Ovary (tissue), 9 donors: ENCODE data around the gene THRB. TPM values are rescaled to one million over a fixed set of nuclear protein-coding genes. Genes with fewer than 3 reads are reported as not detected.

Experiments
- DNase-seq, 5 donors: peaks; one replicate each; pipeline ENCODE4 v3.0.0-alpha.2; 2019 to 2020
- H3K27ac ChIP-seq, 2 donors: fragments of 200-600 bp; one replicate each; pipeline versions ENCODE4 v1.5.1 to v1.8.0; 2019 to 2022
- H3K27me3 ChIP-seq: fragments of 200-600 bp; one replicate; pipeline ENCODE4 v1.8.0; 2022
- H3K36me3 ChIP-seq: fragments of 200-600 bp; sonication (generic); one replicate; pipeline ENCODE4 v1.5.1; 2019
- H3K4me1 ChIP-seq: one replicate; pipeline ENCODE4 v1.8.1; 2013; ENCODE audit warnings: mild to moderate bottlenecking, moderate library complexity; ENCODE audit not compliant: insufficient read depth
- H3K4me3 ChIP-seq: fragments of 200-600 bp; sonication (generic); one replicate; pipeline ENCODE4 v1.5.1; 2017
- H3K9me3 ChIP-seq, 2 donors: fragments of 200-600 bp in 1 of 2; sonication (generic) in 1 of 2; one replicate each; pipeline versions ENCODE4 v1.5.1 to v1.8.1; 2013 to 2019; ENCODE audit warnings: mild to moderate bottlenecking in 1 of 2, moderate library complexity in 1 of 2
- CTCF ChIP-seq, 3 donors: fragments of 450-650 bp in 2 of 3; fragments of 200-600 bp in 1 of 3; IDR thresholded peaks; one replicate each; pipeline versions ENCODE4 v1.5.1 to v1.8.0; 2016 to 2022; ENCODE audit warnings: antibody characterized with exemption in 3 of 3, mild to moderate bottlenecking in 1 of 3
- EP300 ChIP-seq: sonication (generic); formaldehyde crosslinking; IDR thresholded peaks from one replicate; pipeline ENCODE4 v1.6.1; 2017; ENCODE audit warnings: antibody characterized with exemption
- POLR2A ChIP-seq: fragments of 450-650 bp; IDR thresholded peaks from one replicate; pipeline ENCODE4 v1.6.1; 2017; ENCODE audit warnings: antibody characterized with exemption, mild to moderate bottlenecking, moderate library complexity
- WGBS, 3 donors: extraction: QIAGEN DNeasy Blood & Tissue Kit in 1 of 3; methylation state at CpG; one replicate each; pipeline versions ENCODE4 v1.1.5 to v1.1.7; 2013 to 2017; 5-methylcytosine and 5-hydroxymethylcytosine counted together
- intact Hi-C, 4 donors: fragments of 100-400 bp; cut with DNase I; formaldehyde crosslinking; loops; one replicate each; pipeline versions ENCODE4 v1.11.0 to v1.15.1; 2022 to 2023
- polyA plus RNA-seq, 2 donors: library from polyadenylated mRNA; stranded (reverse); fragments of 200-250 nt in 1 of 2; fragments of 350-450 nt in 1 of 2; fragmentation: Illumina TruSeq in 1 of 2; extraction: RNeasy Lipid Tissue Mini Kit (QIAGEN cat#74804) in 1 of 2; gene quantifications; one replicate each; pipeline ENCODE4 v1.2.3, GENCODE V29; 2013 to 2014
- total RNA-seq, 7 donors: library from RNA; depleted of rRNA in 2 of 7; stranded (reverse); fragments of >200 nt in 2 of 7; fragmentation: NEBNext Ultra II Directional in 3 of 7; extraction: Animal tissue kit (Norgen Biotek cat#: 25700) in 3 of 7; gene quantifications; one replicate each; pipeline versions ENCODE4 v1.1.0 to v1.2.4, GENCODE V29; 2016 to 2023
- donor health status: DM: no; HTN: no; CAD: no; lungs with moderate emphysema.
- donor health status: DM: no; HTN: no; CAD: no.
- donor health status: Bipolar disorder and iron deficiency.
- donor health status: DM: yes; HTN: yes; CAD: no.
- donor health status: DM: no; HTN: no; CAD: no.
- donor health status: DM: yes; HTN: yes; CAD: no.

The THRB gene
- total and polyA plus RNA-seq, 9 donors: 0.91 to 6.5 (median 3.2) TPM

DNA sequence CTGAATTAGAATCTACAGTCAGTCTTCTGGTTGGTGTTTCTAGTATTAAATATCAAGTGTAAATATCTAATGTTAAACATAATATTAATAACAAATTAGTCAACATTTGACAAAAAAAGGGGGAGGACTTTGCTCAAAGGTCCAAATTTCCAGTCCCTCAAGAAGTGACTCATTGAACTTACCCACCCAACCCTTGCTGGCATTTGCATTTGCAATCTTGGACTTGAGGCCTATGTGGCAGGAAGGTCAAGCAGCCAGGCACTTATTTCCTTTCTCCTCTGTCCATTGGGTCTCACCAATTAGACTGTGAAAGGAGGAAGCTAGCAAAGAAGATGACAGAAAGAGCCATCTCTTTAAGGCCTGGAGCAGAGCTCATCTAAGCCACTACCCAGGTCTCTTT lies 174.0 kb downstream of the THRB start:
- H3K4me3 ChIP-seq: no peak overlapping the region
- no peaks in the 10 kb centered on the region for H3K27me3 ChIP-seq
- no peaks in the 10 kb centered on the region for H3K9me3 ChIP-seq
- TF ChIP-seq CTCF (IDR thresholded peaks at IDR 0.05) (no peak), EP300 (no peak), POLR2A (no peak)
- H3K4me1 ChIP-seq: no peaks in the 10 kb centered on the region
- no peaks in the 10 kb centered on the region for H3K36me3 ChIP-seq
- intact Hi-C loops: loop anchor here in 1 of 4 donors (5.0 kb wide), 1 partner anchor 733 kb away; no protein-coding TSS in a partner anchor
- no peak for DNase-seq
- no peak overlapping the region for H3K27ac ChIP-seq

- Histone ChIP-seq H3K9me3 (no peaks in the 10 kb centered on the region), H3K36me3 (no peaks in the 10 kb centered on the region), H3K27me3 (no peaks in the 10 kb centered on the region), H3K4me3 (no peak overlapping the region), H3K27ac (no peak overlapping the region), H3K4me1 (no peaks in the 10 kb centered on the region)
- TF ChIP-seq EP300 (no peak), POLR2A (no peak), CTCF (IDR thresholded peaks at IDR 0.05) (no peak)
- DNase-seq: no peak
- WGBS, 3 donors: 62 to 79% (median 72%) methylated on average over 1 of the region's 1 CpG
- intact Hi-C loops: no loop called here
Measured at GRCh38 chr3:24318677-24319287, 175.9 kb downstream of the THRB start.

DNA sequence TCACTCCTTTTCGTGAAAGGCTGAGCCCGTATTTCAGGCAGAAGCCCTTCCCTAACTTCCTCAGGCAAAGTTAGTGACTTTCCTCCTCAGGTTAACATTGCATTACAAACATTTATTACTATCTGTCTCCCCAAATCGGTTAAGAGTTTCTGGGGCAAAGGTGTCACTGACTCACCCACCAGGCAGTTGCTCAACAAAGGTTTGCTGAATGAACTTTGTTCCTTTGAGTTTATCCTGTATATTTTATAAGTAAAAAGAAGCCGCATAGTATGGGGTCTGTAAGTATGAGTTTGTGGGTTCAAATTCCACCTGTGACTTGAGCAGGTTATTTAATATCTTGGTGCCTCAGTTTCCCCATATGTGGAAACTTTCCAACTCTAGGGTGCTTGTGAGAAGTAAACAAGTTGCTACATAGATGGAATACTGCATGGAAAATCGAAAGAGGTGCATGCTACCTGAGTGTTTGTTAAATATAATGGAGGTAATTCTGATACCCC lies 177.7 kb downstream of the THRB start:
- intact Hi-C loops: no loop called here
- no peaks in the 10 kb centered on the region for H3K27me3 ChIP-seq
- no peak overlapping the region for H3K27ac ChIP-seq
- no peak for TF ChIP-seq CTCF (IDR thresholded peaks at IDR 0.05)
- no peak for TF ChIP-seq EP300
- no peak for TF ChIP-seq POLR2A
- H3K9me3 ChIP-seq: no peaks in the 10 kb centered on the region
- WGBS, 3 donors: 88 to 90% (median 89%) methylated on average over 5 of the region's 5 CpGs
- no peaks in the 10 kb centered on the region for H3K4me1 ChIP-seq
- no peak overlapping the region for H3K4me3 ChIP-seq
- DNase-seq: no peak
- no peaks in the 10 kb centered on the region for H3K36me3 ChIP-seq

GRCh38 chr3:24315971-24316370 lies 178.7 kb downstream of the THRB start:
- no peak for TF ChIP-seq CTCF (IDR thresholded peaks at IDR 0.05)
- TF ChIP-seq POLR2A: no peak
- TF ChIP-seq EP300: no peak
- Histone ChIP-seq H3K4me3 (no peak overlapping the region), H3K9me3 (no peaks in the 10 kb centered on the region), H3K4me1 (no peaks in the 10 kb centered on the region), H3K27me3 (no peaks in the 10 kb centered on the region), H3K27ac (no peak overlapping the region), H3K36me3 (no peaks in the 10 kb centered on the region)
- DNase-seq: no peak
- intact Hi-C loops: no loop called here
